Measurements from ENCODE around the gene BBS9.

GRCh38 chr7:33298848-33299247 lies 169.5 kb downstream of the BBS9 start:
- TF ChIP-seq CTCF (IDR thresholded peaks at IDR 0.05) (no peak), POLR2AphosphoS5 (IDR thresholded peaks at IDR 0.05) (no peak)
